GM18499 (cell line): ENCODE data around the gene SIGLEC11.
A peak's percentile ranks its signal among the peaks of the same experiment; 100 is the strongest.
"Not testable (repeated sequence)": the region's sequence is repeated elsewhere in the genome, so short reads cannot be mapped to it uniquely, and the experiment has no call there.

Experiments used
- ATAC-seq: cut with Tn5 transposase; IDR thresholded peaks from one replicate; pipeline ENCODE4 v1.9.1; 2021; ENCODE audit warnings: moderate number of reproducible peaks; ENCODE audit not compliant: insufficient read depth, unreplicated experiment

Gene SIGLEC11

GRCh38 chr19:49929121-49929610 is 31.8 kb downstream of the SIGLEC11 start, which contains the start of the genes ATF5 and NUP62:
TSS of gene ATF5 (plus strand) at chr19:49929205. CDS start at chr19:49930851, 1,646 bp downstream.
TSS of gene NUP62 (minus strand) at chr19:49929504. CDS start at chr19:49909807, 19,697 bp downstream.
- ATAC-seq: peak; percentile 2

- ATAC-seq: no peak
Measured at GRCh38 chr19:49927526-49928264, 33.3 kb downstream of the SIGLEC11 start.

DNA sequence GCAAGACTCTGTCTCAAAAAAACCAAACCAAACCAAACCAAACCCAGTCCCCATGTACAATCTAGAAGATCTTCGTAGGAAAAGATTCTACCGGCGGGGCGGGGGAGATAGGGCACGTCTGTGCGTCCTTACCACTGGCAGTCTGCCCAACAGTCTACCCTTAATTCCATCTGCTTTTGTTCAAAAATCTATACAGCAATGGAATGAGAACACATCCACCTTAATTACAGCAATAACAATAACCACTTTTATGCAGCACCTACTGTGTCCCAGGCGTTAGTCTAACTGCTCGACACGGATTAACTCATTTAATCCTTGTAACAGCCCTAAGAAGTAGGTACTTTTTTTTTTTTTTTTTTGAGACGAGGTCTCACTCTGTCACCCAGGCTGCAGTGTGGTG is 34.5 kb downstream of the SIGLEC11 start:
- ATAC-seq: no peak

DNA sequence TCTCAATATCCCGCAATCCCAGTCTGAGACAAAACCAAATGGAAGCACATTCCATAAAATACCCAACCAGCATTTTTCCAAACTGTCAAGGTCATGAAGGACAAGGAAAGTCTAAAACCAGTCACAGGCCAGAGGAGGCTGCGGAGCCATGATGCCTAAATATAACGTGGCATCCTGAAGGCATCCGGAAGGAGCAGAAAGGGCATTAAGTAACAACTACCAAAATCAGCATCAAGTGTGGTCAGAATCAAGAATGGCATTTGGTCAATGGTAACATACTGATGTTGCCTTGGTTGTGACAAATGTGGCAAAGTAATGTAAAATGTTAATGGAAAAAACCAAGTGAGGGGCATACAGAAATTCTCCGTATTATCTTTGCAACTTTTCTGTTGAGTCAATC is 35.5 kb downstream of the SIGLEC11 start:
- ATAC-seq: no peak

DNA sequence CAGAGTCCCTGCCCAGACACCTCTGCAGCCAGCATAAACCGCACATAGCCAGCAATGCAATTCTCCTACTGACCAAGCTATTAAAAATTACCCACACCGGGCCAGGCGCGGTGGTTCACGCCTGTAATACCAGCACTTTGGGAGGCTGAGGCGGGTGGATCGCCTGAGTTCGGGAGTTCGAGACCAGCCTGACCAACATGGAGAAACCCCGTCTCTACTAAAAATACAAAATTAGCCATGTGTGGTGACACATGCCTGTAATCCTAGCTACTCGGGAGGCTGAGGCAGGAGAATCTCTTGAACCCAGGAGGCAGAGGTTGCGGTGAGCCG is 36.1 kb downstream of the SIGLEC11 start:
- ATAC-seq: not testable (repeated sequence)

DNA sequence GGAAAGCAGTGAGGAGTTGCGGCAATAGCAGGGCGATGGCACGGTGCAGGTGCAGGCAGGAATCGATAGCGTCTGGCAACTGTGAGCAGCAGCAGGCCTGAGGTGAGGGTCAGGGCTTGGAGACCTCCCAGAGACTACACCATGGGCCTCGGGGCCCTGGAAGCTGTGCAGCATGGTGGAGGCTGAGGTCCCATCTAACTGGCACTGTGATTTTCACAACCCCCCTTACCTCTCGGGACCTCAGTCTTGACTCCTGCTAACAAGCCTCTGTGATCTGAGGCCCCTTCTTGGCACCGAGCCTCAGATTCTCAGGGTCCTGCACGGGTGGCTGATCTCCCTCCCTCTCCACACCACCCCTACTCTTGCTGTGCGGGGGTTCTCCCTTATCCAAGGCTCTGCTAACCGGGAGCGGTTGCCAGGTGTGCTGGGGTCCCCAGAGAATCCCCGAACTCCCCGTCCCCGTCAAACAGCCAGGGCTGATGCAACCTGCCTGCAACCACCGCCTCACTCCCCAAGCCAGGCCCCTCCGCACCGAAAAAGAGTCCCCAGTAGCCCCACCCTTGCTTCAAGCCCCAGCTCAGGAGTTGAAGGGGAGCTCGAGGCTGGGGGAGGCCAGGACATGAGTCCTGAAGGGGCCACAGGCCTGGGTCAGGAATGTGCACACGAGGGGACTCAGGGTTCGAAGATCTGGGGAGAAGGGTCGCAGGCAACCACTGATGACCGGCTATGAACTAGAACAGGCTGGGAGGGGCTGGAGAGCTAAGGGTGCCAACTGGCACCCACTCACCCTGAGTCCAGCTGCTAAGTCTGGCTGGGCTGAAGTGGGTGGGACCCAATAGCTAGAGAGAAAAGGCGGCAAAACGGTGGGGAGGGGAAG is 36.7 kb downstream of the SIGLEC11 start:
- no peak for ATAC-seq

- no peak for ATAC-seq
Measured at GRCh38 chr19:49923055-49924003, 37.6 kb downstream of the SIGLEC11 start.

GRCh38 chr19:49921871-49922795 is 38.8 kb downstream of the SIGLEC11 start:
- ATAC-seq: no peak

DNA sequence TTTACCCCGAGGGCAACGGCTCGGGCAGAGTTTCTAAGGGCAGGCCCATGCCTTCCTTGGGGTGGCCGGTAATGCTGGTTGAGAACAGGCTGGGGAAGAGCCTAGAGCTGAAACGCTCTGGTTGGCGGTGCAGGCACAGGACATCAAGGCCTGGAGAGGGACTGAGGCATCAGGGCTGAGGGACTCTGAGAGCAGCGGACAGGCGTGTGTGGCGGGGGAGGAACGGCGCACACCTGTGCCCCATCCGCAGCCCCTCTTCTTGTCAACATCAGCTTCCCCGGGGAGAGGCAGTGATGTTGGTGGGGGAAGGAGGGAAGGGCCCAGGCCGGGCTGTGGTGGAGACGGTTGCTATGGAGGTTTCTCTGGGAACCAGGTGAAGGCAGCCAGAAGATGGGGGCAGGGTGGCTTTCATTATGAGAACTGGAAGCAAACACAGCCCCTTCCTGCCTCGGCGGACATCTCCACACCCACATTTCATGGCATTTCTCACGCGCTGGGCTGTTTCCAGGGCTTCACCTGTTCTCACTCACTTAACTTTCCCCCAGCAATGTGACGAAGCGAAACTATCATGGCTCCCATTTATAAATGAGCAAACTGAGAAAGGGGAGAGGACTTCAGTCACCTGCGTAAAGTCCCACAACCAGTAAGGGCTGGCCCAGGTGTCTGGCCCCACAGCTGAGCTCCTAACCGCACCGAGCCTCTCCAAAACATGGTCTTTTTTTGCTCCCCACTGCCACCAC is 40.2 kb downstream of the SIGLEC11 start:
- no peak for ATAC-seq

GRCh38 chr19:49918089-49918488 is 42.9 kb downstream of the SIGLEC11 start:
- ATAC-seq: no peak

GRCh38 chr19:49916839-49917733 is 43.9 kb downstream of the SIGLEC11 start:
- no peak for ATAC-seq

- ATAC-seq: no peak
Measured at GRCh38 chr19:49915271-49915670, 45.7 kb downstream of the SIGLEC11 start.

GRCh38 chr19:49913720-49914119 is 47.3 kb downstream of the SIGLEC11 start:
- no peak for ATAC-seq

DNA sequence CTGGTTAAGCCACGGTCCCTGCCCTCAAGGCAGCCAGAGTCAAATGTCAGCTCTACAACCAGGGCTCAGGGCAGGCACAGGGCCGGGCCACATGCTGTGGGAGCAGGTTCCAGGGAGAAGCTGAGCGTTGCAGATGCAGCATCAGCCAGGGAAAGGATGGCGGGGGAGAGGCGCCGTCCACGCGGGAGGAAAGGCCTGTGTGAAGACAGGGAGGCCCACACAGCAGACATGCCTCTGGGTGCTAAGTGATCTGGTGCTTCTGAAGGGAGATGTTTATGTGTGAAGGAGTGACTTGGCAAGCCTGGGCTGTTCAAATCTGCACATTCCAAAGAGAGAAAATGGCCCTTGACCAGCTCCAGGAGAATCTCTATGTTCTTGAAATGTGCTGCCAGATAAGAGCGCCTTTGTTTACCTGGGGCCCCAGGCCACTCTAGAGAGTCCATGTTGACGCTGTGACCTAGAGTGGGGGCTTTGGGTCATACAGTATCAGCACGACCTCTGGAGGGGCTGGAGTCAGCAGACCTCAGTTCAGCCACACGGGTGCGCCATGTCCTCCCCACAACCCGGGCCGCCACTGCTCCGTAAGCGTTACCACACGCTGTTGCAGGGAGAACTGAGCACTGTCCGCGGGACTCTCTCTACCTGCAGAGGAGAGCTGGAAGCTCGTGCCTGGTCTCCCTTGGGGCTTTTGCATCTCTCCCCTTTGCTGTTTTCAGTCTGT is 47.8 kb downstream of the SIGLEC11 start:
- ATAC-seq: no peak

- no peak for ATAC-seq
Measured at GRCh38 chr19:49911381-49912145, 49.4 kb downstream of the SIGLEC11 start.

DNA sequence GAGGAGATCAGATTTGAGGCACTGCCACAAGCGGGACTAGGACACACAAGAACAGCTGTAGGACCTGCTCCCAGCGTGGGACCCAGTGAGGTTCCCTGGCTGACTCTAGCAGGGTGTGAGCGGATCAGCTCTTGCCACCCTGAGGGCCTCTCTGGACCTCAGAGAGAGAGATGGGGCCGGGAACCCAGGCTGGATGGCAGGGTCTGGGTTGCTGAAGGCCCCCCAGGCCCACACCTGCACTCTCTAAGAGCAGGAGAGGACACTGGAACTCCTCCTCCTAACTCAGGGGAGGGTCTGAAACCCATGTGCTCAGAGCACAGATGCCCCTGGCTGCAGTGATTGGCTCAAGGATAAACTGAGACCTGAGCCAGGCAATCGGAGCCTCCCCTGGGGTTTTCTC is 50.8 kb downstream of the SIGLEC11 start:
- ATAC-seq: no peak
